ENCODE measurements around the gene PWWP2B. TPM values are rescaled to one million over a fixed set of nuclear protein-coding genes. Genes with fewer than 3 reads are reported as not detected.

Gene PWWP2B
- total and polyA plus RNA-seq, 7 donors: 7.7 to 50.8 (median 10.2) TPM

- DNase-seq: no peak
- intact Hi-C loops (cut with DNase I): no loop called here
- 68 to 85% methylated on average over 13 of the region's 13 CpGs for WGBS, 2 donors
Observed at GRCh38 chr10:132443983-132444876, 47.2 kb downstream of the PWWP2B start.

GRCh38 chr10:132444877-132445351 is 47.9 kb downstream of the PWWP2B start:
- Histone ChIP-seq H3K9me3 (no peaks in the 10 kb centered on the region), H3K36me3 (no peaks in the 10 kb centered on the region), H3K27me3 (no peaks in the 10 kb centered on the region), H3K4me1 (peaks cover 0 to 25% (median 22%) of the 10 kb centered on the region in 4 donors), H3K27ac (no peak overlapping the region), H3K4me3 (no peak overlapping the region)
- 63 to 77% methylated on average over 7 of the region's 7 CpGs for WGBS, 2 donors
- no peak for DNase-seq
- TF ChIP-seq EP300 (IDR thresholded peaks at IDR 0.05) (no peak), POLR2AphosphoS5 (IDR thresholded peaks at IDR 0.05) (no peak)
- intact Hi-C loops (cut with DNase I): no loop called here

More at GRCh38 chr10:132443983-132444876, 47.2 kb downstream of the PWWP2B start:
- peaks cover 0 to 23% (median 21%) of the 10 kb centered on the region in 4 donors for H3K4me1 ChIP-seq
- no peaks in the 10 kb centered on the region for H3K36me3 ChIP-seq
- no peak overlapping the region for H3K4me3 ChIP-seq
- TF ChIP-seq EP300 (IDR thresholded peaks at IDR 0.05) (no peak), CTCF (IDR thresholded peaks at IDR 0.05) (no peak), POLR2AphosphoS5 (IDR thresholded peaks at IDR 0.05) (no peak), POLR2A (IDR thresholded peaks at IDR 0.05) (no peak)
- H3K27ac ChIP-seq: no peak overlapping the region
- no peaks in the 10 kb centered on the region for H3K27me3 ChIP-seq
- H3K9me3 ChIP-seq: no peaks in the 10 kb centered on the region

- no peak overlapping the region for H3K4me3 ChIP-seq
- intact Hi-C loops (cut with DNase I): no loop called here
- no peaks in the 10 kb centered on the region for H3K36me3 ChIP-seq
- TF ChIP-seq CTCF (IDR thresholded peaks at IDR 0.05) (no peak), EP300 (IDR thresholded peaks at IDR 0.05) (no peak), POLR2A (IDR thresholded peaks at IDR 0.05) (no peak), POLR2AphosphoS5 (IDR thresholded peaks at IDR 0.05) (no peak)
- no peaks in the 10 kb centered on the region for H3K27me3 ChIP-seq
- H3K9me3 ChIP-seq: no peaks in the 10 kb centered on the region
- H3K27ac ChIP-seq: no peak overlapping the region
- H3K4me1 ChIP-seq: peaks cover 0 to 25% (median 22%) of the 10 kb centered on the region in 4 donors
- WGBS, 2 donors: 92 to 93% methylated on average over 22 of the region's 22 CpGs
- DNase-seq: no peak
Observed at GRCh38 chr10:132445516-132446194, 48.7 kb downstream of the PWWP2B start.

GRCh38 chr10:132446195-132446581 is 49.2 kb downstream of the PWWP2B start:
- DNase-seq: no peak
- peaks cover 0 to 25% (median 22%) of the 10 kb centered on the region in 4 donors for H3K4me1 ChIP-seq
- no peaks in the 10 kb centered on the region for H3K36me3 ChIP-seq
- H3K9me3 ChIP-seq: no peaks in the 10 kb centered on the region
- intact Hi-C loops (cut with DNase I): no loop called here
- TF ChIP-seq POLR2AphosphoS5 (IDR thresholded peaks at IDR 0.05) (no peak), POLR2A (IDR thresholded peaks at IDR 0.05) (no peak), EP300 (IDR thresholded peaks at IDR 0.05) (no peak), CTCF (IDR thresholded peaks at IDR 0.05) (no peak)
- no peaks in the 10 kb centered on the region for H3K27me3 ChIP-seq
- WGBS, 2 donors: 88 to 91% methylated on average over 17 of the region's 17 CpGs
- H3K27ac ChIP-seq: no peak overlapping the region
- no peak overlapping the region for H3K4me3 ChIP-seq

Data from sigmoid colon (tissue), 7 donors.